Omental fat pad (tissue), 4 donors: ENCODE results near the gene TFPI. TPM values are rescaled to one million over a fixed set of nuclear protein-coding genes. Genes with fewer than 3 reads are reported as not detected.
"Not testable (repeated sequence)": the region's sequence is repeated elsewhere in the genome, so short reads cannot be mapped to it uniquely, and the experiment has no call there.

ENCODE experiments used
- ATAC-seq: fragments of 150-250 bp; one replicate; pipeline ENCODE4 v1.9.1; 2016; ENCODE audit warnings: mild to moderate bottlenecking, moderate library complexity; ENCODE audit not compliant: low FRiP score
- DNase-seq: peaks from one replicate; pipeline ENCODE4 v3.0.0-alpha.2; 2019; ENCODE audit warnings: low spot score
- total RNA-seq, 4 donors: library from RNA; depleted of rRNA; stranded (reverse); fragments of >200 nt; gene quantifications; one replicate each; pipeline ENCODE4 v1.1.0, GENCODE V29; 2016
- TF ChIP-seq, protein P1 (sequence below), 3 donors: fragments of 450-650 bp; IDR thresholded peaks; one replicate each; pipeline ENCODE4 v1.5.1; 2016 to 2017; ENCODE audit warnings: antibody characterized with exemption in 3 of 3, mild to moderate bottlenecking in 3 of 3, moderate library complexity in 2 of 3

The TFPI gene
- total RNA-seq, 4 donors from 2014 or later = 73.6 to 223 (median 83.3) TPM

DNA sequence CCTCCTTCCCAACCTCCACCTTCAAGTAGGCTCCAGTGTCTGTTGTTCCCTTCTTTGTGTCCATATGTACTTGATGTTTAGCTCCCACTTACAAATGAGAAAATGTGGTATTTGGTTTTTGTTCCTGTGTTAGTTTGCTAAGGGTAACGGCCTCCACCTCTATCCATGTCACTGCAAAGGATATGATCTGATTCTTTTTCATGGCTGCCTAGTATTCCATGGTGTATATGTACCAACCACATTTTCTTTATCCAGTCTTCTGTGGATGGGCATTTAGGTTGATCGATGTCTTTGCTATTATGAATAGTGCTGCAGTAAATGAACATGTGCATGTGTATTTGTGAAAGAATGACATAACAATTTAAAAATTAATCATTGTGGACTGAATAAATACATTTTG lies 19.5 kb upstream of the TFPI start:
- ATAC-seq (no peak), DNase-seq (no peak)
- TF ChIP-seq, protein P1, sequence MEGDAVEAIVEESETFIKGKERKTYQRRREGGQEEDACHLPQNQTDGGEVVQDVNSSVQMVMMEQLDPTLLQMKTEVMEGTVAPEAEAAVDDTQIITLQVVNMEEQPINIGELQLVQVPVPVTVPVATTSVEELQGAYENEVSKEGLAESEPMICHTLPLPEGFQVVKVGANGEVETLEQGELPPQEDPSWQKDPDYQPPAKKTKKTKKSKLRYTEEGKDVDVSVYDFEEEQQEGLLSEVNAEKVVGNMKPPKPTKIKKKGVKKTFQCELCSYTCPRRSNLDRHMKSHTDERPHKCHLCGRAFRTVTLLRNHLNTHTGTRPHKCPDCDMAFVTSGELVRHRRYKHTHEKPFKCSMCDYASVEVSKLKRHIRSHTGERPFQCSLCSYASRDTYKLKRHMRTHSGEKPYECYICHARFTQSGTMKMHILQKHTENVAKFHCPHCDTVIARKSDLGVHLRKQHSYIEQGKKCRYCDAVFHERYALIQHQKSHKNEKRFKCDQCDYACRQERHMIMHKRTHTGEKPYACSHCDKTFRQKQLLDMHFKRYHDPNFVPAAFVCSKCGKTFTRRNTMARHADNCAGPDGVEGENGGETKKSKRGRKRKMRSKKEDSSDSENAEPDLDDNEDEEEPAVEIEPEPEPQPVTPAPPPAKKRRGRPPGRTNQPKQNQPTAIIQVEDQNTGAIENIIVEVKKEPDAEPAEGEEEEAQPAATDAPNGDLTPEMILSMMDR (IDR thresholded peaks at IDR 0.05) = no peak

DNA sequence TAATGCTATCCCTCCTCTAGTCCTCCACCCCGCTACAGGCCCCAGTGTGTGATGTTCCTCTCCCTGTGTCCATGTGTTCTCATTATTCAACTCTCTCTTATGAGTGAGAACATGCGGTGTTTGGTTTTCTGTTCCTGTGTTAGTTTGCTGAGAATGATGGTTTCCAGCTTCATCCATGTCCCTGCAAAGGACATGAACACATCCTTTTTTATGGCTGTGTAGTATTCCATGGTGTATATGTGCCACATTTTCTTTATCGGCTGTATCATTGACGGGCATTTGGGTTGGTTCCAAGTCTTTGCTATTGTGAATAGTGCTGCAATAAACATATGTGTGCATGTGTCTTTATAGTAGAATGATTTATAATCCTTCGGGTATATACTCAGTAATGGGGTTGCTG lies 17.8 kb upstream of the TFPI start:
- not testable (repeated sequence) for DNase-seq, ATAC-seq

DNA sequence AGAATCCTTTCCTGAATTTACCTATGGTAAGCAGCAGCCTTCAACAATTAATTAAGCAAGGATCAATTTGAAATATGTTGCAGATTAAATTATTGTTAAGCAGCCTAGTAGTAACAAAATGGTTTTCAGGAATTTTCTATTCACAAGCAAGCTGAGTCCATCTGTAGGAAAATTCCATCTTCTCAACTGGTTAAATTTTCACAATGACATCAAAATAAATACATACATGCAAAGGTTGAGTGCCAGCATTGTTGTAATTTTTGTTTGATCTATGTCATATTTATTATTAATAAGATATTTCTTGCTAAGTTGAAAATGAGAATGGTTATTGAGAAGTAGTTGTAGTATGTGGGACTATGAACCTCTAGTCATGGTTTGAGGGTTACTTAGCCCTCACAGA lies 15.3 kb upstream of the TFPI start:
- DNase-seq = no peak
- ATAC-seq = no peak
- TF ChIP-seq, protein P1 (IDR thresholded peaks at IDR 0.05) = no peak

DNA sequence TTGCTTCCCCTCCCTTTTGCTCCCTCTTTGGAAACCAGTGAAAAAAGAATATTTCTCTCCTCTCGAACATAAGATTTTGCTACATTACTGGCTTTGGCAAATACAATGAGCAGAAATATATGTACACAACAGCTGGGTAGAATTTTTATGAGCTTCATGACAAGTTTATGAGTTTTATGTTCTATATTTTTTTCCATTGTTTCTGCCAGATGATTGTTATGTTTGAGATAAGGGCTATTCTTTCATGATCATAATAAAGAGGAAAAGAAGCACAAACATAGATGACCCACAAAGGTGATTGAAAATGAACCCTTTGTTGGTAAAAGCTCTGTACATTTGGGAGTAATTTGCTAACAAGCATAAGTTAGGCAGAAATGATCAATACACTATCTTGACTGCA lies 14.8 kb upstream of the TFPI start:
- DNase-seq (no peak), ATAC-seq (no peak)
- TF ChIP-seq, protein P1 (IDR thresholded peaks at IDR 0.05) = no peak

DNA sequence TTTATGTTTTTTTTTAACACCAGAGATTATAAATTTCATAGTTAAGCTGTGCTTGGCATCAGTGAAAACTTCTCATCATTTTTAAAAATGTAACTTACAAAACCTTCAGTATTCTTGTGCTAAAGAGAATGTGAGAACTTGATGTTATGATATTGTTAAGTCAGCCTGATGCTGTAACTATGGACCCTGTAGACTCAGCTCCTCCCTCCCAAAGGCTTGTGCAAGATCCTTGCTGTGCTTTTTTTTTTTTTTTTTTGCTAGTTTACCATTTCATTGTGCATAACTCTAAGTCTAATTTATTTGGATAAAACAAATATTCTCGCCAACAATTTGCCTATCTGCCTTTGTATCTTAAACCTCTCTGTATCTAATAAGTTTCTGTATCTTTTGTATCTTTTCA lies 12.9 kb upstream of the TFPI start:
- TF ChIP-seq, protein P1 (IDR thresholded peaks at IDR 0.05) = no peak
- DNase-seq (no peak), ATAC-seq (no peak)

DNA sequence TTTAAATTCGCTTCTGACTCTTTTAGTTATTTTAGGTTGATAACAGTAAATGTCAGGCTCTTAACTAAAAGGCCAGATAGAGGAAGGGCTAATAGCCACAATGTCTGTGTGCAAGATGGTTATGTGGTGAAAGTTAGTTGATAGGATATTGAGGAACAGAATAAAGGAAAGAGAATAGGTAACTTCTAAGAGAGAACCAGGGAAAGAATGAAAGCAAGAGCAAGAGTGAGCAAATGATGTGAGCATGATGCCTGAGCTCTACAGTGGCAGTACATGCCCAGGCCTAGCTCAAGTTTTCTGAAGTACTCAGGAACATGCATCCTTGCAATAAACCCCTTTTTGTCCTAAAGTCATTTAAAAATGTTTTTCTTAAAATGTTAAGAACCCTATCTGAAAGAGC lies 12.5 kb upstream of the TFPI start:
- DNase-seq = no peak
- ATAC-seq = no peak
- TF ChIP-seq, protein P1 (IDR thresholded peaks at IDR 0.05) = no peak

DNA sequence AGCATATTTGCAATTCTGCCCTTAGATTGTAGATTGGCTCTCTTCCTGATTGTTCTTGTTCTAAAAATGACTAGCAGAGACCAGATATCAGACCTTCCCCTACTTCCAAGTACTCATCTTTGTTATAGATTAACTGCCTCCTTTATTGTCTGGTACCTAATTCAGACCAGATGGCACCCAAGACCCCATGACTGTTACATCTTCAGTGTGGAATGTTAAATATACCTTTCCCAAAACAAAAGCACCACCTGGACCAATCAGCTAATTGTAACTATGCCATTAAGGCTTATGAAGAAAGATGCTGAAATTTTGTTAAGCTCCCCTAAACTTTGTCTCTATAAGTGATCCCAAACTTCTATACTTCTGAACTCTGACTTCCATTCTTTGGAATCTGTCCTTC lies 12.0 kb upstream of the TFPI start:
- DNase-seq (no peak), ATAC-seq (no peak)

DNA sequence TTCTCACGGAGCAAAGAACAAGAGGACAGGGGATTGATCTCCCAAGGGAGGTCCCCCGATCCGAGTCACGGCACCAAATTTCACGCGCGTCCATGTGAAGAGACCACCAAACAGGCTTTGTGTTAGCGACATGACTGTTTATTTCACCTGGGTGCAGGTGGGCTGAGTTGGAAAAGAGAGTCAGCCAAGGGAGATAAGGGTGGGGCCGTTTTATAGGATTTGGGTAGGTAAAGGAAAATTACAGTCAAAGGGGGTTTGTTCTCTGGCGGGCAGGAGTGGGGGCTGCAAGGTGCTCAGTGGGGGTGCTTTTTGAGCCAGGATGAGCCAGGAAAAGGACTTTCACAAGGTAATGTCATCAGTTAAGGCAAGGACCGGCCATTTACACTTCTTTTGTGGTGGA lies 11.4 kb upstream of the TFPI start:
- ATAC-seq, DNase-seq: not testable (repeated sequence)

More for the DNA sequence above, 12.0 kb upstream of the TFPI start:
- TF ChIP-seq, protein P1 (IDR thresholded peaks at IDR 0.05) = no peak

DNA sequence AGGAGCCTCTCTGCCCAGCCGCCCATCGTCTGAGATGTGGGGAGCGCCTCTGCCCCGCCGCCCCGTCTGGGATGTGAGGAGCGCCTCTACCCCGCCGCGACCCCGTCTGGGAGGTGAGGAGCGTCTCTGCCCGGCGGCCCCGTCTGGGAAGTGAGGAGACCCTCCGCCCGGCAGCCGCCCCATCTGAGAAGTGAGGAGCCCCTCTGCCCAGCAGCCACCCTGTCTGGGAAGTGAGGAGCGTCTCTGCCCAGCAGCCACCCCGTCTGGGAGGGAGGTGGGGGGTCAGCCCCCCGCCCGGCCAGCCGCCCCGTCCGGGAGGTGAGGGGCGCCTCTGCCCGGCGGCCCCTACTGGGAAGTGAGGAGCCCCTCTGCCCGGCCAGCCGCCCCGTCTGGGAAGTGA lies 2.3 kb upstream of the TFPI start:
- DNase-seq, ATAC-seq: not testable (repeated sequence)
